Mucosa of gallbladder (tissue), 1 donor: ENCODE measurements around the gene SLC22A5. TPM values are rescaled to one million over a fixed set of nuclear protein-coding genes. Genes with fewer than 3 reads are reported as not detected.
"Not testable (repeated sequence)": the region's sequence is repeated elsewhere in the genome, so short reads cannot be mapped to it uniquely, and the experiment has no call there.

Experiments
- DNase-seq: peaks from one replicate; pipeline ENCODE4 v3.0.0-alpha.2; 2020; ENCODE audit warnings: low spot score
- total RNA-seq: library from RNA; stranded (reverse); gene quantifications from one replicate; pipeline ENCODE4 v1.2.1, GENCODE V29; 2021
- donor health status: DM: no; HTN: no; CAD: no.

The SLC22A5 gene
- total RNA-seq, 1 donor from 2014 or later: 27.0 TPM

DNA sequence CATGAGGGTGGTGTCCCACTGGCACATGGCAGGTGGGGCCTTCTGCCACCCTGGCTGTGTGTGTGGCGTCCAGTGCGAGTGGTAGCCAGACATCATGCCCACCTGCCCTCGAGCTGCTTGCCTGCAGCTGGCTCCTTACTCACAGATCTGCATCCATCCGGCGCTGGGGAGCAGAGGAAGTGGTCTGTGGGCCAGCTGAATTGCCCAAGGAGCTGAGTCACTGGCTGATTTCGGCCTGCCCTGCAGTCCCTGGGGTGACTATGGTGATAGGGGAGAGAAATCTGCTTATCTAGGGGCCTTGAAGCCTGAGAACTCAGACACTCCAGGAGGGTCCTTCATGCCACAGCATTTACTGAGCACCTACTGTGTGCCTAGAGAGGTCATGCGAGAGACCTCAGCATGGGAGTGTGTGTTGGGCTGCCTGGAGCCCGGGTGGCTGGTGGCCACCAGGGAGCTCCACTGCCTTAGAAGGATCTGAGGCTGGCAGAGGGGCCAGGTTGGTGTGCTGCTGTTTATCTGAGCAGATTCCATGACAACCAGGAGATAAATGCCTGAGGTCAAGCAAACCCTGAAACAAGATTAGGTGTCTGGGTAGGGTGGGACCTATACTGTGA lies 57.1 kb downstream of the SLC22A5 start:
- peak; percentile 69 for DNase-seq

DNA sequence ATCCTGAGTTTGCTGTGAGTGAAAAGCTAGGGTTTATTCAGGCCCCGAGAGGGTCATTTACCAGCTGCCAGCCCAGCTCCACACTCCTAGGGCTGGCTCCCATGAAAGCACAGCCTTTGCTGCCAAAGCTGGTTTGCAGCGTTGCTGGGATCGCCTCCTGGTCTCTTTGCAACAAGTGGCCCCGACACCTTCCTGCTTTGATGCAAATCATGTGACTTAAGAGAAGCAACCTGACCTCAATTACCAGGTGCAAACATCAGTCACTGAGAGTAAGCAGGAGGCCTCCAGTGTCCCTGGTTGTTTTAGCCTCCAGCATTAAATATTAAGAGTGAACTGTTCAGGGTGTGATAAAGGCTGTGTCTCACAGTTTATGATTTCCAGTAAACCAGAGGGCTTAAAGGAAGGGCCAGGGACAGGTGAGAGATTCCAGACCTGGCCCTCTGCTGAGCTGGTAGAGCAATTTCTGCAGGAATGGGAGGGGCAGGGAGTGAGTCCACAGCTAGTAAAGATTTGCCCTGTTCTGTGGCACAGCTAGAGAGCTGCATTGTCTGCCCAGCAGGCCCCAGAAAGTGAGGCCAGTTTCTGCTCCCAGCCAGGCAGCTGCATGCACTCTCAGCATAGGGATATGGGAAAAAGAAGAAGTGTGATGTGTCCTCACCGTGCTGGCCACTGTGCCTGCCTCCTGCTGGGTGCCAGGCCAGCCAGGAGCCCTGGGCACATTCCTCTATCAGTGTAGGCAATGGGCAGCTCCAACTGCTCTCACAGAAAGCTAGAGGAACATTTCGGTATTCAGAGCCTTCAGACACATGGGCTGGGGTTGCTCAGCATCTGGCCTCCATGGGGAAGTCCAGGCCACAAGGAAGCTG lies 58.0 kb downstream of the SLC22A5 start:
- DNase-seq: peak; percentile 49

DNA sequence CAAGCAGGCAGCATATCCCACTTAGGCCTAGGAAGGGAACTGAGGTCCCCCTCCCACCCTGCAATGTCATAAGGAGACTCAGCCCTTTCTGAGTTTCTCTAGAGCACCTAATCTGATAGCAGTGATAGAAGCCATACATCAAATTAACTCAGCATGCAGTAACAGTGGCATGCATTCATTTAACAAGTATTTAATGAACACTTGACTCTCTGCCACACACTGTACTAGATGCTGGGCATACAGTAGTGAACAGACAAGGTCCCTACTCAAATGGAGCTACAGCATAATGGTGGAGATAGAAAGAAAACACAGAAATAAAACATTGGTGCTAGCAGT lies 58.6 kb downstream of the SLC22A5 start:
- DNase-seq: no peak

DNA sequence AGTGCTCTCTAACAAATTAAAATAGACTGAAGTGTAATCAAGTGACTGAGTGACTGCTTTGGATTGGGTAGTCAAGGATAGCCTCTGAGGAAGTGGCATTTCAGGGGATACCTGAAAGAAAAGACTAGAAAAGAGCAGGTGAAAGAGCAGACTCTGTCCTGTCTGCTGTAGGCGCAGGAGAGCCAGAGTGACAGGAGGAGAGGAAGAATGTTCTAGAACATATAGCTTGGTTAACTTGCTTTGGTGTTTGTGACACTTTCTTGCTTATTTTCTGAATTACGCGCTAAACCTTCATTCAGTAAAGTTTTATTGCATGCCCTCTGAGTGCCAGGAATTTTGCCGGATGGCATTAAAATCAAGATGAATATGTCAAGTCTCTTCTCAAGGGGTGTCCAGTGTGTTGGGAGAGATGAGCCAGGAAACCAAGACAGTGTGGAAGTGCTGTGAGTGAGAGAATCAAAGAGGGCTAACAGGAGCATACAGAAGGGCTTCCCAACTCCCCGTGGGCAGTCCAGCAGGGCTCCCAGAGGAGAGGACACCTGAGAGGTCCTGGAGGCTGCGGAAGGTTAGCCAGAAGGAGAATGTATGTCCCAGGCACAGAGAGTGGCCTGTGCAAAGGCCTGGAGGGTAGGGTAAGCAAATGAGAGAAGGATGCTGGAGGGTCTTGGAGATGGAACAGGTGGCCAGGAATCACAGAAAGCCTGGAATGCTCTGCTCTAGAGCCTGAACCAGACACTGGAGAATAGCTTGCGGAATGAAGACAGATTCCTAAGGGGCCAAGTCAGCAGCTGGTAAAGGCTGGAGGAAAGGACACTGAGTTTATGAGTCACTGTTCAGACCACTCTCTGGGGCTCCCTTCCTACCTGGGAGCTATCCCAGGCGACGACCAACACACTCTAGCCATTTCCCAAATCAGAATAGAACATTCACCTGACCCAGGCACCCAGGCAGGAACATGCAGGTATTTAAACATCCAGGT lies 59.3 kb downstream of the SLC22A5 start:
- DNase-seq: no peak

DNA sequence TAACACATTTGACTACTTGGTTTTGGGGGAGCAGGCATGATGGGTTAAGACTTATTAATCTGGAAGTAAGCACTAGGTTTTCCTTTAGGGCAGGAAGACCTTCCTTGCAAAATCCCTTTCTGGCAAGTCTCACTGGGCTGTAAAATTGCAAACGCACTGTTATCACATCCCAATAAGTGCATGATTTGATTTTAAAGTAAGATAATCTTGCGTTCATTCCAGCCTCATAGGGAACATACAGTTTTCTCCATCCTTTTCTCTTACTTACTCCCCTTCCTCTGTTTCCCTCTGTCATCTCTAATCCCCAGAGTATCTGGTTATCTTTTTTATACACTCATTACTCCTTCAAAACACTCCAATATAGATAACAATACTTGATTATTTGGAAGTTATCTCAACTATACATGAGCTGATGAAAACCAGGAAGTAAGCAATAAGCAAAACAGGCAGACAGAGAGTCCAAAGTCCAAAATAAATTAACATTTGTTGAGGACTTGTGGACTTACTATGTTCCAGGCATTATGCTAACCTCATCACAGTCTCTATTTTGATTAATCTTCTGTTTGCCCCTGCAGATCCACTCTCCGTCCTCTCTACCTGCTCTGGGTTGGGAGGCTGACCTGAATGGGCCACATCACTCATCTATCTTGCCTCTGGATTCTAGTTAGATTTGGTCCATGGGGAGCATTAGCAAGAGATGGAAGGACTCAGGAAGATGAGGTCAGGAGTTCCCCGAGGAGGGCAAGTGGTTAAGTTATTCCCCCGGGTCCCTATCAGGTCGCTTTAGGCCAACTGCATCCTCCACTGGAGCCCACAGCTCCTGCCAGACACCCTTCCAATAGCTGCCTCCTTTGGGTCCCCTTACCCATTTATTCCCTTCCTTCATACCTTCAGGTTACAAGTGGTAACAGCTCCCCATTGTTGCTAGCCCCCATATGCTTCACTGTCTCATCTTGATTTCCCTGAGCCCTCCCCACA lies 60.2 kb downstream of the SLC22A5 start:
- no peak for DNase-seq

DNA sequence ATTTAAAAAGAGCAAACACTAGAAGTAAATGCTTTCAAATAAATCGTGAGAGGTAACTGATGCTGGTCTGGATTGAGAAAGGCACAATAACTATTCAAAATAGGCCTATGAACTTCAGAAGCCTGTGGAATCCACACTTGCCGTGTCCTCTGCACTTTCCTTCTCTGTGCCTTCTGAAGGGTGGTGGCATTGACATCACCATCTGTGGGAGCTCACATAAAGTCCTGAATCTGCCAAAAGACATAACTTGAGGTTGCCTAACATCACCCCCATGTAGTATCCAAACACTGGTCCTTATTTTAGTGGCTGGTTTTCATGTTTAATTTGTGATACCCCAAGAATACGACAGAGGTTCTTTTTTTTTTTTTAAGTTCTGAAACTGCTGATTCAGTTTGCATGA lies 61.2 kb downstream of the SLC22A5 start:
- no peak for DNase-seq

DNA sequence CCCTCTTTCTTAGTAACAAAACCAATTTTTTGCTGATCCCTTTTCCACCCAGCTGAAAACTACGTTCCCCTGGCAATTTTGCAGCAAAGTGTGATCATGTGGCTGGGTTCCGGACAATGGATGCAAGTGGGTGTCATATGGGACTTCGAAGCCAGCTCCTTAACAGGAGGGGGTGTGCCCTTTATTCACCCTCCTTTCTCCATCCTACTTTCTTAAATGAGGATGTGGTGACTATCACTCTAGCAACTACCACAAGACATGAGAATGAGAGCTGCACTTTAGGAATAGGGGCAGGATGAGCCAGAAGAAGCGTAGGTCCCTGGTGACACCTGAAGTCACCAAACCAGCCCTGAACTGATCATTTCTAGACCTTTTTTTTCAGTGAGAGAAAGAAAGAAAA lies 62.1 kb downstream of the SLC22A5 start:
- DNase-seq: no peak

DNA sequence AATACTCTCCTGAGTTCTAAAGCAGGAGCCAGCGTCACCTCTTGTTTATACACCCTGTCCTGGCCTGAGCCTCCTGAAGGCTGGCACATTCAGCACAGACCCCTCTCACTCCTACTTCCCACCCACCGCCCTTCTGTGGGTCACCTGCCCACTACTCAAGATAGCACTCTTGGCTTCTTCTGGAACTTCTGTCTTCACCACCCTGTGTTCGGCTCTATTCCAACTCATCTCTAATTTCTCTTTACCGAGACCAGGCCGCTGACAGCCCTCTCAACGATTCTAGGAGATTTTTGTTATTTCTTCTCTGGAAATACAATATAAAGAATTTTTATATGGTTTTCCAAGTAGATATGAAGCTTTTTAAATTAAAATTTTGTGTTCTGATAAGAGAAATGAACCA lies 63.6 kb downstream of the SLC22A5 start:
- DNase-seq: no peak

DNA sequence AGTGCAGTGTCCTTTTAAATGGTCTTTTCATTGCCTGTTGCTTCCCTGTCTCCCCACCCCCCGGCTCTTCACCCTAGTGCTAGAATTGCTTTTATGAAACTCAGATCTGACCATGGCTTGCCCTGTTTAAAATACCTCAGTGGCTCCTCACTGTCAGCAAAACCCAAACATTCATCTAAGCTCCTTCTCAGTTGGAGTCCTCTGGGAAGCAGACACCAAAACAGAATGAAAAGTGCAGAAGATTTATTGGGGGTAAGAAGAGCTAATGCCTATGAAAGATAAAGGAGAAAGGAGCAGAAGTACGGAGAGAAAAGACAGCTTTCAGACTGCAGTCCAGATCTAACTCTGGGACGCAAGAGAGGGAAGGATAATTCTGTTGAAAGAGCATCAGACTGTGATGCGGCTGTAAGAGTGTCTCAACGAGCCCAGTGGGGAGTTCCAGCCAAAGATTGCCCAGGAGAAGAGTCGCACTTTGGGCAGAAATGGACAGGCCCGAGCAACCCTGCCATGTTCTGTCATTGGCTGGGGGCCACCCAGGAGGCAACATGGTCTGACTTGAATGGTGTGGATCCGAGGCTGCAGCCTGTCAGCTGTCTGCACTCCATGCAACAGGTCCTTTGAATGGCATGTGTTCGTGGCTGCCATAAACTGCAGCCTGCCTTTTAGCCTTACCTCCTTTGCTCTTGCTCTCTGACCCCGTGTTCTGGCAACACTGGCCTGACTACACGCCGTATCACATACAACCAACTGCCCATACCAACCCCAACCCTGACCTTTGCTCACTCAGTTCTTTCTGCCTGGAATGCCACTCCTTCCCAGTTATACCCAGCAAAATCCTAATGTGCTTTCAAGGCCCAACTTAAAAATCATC lies 65.1 kb downstream of the SLC22A5 start:
- no peak for DNase-seq

DNA sequence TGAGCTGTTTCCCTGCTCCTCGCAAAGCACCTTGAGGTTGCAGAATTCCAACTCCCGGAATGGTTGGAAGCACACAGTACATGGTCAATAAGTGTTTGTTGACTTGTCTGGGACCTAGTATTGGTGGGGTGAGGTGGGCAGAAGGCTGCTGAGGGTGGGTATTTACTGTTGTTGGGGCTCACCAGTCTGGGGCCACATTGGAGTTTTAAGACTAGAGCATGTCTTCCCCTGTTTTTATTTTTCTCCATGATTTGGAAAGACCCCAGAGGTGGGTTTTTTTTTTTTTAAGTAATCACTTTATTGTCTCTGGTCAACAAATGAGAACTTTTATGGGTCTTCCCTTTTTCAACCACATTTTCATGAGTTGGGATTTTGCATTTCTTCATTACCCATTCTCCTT lies 65.9 kb downstream of the SLC22A5 start:
- no peak for DNase-seq

DNA sequence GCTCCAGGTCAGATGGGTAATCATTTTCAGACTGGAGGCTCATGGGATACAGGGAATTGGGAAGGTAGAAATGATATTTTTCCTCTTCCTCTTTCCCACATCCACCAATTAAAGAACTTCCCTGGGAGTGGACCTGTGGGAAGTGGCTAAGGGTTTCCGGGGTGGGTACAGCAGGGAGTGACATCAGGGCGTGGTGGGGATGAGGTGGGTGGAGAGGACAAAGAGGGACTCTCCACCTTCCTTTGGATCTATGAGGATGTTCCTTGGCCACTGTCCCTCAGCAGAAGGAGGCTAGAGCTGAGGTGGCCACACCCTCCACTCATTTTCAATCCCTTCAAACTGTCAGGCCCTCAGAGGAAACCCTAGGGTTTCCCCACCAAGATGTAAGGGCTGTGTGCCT lies 66.4 kb downstream of the SLC22A5 start:
- DNase-seq: no peak

DNA sequence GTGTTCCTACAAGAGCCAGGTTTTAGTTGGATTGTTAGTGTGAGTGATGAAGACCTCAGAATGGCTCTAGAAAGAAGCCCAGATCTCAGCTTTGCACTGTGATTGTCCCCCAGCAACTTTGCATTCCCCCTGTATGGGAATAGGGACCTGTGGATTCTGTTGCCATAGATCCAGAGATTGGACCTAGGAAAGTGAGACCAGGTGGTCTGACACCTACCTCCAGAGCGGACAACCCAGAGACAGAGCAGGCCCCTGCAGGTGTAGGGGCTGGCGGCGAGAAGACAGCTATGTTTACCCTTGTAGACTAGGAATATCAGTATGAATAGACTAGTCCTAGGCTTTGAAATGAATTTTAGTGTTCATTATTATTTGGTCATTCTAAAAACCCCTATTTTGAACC lies 67.4 kb downstream of the SLC22A5 start:
- DNase-seq: no peak

DNA sequence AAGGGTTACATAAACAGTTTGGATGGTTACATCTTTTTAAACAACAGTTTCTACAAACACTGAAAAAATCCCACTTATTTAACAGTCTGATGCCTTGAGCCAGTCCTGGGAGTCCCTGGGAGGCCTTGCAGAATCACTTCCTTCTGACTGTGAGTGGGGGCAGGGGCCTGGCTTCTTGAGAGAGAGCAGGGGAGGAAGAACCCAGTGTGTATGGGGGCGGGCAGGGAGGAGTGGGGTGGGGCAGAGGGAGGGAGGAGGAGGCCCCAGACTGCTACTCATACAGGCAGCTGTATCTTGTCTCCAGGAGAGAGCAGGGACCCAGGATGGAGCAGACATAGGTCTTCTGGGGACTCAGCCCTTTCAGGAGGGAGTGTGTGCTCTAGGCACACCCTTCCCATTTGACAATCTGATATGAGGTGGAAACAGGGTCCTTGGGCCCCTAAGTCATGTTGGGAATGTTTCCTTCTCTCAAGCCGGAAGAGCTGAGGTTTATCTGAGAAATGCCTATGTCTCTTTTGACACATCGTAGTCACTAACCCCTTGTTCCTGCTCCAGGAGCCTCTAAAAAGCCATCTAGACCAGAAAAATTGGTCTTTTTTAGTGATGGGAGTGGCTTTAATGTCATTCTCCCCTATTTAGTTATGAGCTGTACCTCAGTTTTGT lies 68.2 kb downstream of the SLC22A5 start:
- peak; percentile 76 for DNase-seq

DNA sequence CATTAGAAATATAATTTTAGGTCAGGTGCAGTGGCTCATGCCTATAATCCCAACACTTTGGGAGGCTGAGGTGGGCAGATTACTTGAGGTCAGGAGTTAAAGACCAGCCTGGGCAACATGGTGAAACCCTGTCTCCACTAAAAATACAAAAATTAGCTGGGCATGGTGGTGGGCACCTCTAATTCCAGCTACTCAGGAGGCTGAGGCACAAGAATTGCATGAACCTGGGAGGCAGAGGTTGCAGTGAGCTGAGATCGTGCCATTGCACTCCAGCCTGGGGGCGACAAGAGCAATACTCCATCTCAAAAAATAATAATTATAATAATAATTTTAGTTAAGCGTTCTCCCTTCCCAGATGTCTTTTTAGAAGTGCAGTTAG lies 68.7 kb downstream of the SLC22A5 start:
- not testable (repeated sequence) for DNase-seq

DNA sequence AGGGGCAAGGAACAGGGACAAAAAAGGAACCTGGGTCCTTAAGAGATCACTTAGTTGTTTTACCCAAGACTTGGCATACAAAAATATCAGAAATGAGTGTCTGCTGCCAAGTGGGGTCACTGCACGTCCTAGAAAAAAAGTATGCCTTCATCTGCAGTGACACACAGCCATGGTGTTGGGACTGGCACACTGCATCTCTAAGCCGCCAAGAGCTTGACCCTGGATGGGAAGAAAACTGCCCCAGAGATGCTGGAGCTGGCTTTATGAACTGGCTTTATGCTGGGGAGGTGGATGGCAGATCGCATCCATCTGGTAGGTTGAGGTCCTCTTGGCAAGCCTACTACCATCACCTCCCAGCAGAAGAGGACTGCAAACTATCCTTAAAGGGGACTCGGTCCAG lies 69.4 kb downstream of the SLC22A5 start:
- DNase-seq: no peak

DNA sequence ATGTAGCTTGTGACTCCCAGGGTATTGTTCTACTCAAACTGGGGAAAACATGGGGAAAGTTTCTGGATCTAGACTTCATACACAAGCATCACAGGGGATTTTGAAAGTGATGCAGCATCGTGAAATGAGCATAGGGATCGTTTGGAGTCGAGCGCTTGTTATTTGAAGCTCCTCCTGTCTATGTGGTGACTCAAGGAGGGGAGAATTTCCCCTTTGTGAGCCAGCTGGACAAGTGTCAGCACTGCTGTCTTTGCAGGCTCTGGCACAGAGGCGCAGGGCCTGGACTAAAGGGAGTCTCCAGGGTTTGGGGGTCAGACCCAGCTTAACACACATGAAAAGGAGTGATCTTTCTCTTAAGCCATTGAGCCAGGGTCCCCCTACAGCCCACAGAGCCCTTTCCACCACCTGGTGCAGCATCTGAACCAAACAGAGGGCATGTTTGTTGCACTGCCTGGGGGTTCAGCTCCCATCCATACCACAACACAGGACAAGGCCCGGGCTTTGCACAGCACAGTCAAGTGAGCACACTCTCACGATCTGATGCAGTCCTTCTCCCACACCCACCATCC lies 70.1 kb downstream of the SLC22A5 start:
- peak; percentile 69 for DNase-seq

DNA sequence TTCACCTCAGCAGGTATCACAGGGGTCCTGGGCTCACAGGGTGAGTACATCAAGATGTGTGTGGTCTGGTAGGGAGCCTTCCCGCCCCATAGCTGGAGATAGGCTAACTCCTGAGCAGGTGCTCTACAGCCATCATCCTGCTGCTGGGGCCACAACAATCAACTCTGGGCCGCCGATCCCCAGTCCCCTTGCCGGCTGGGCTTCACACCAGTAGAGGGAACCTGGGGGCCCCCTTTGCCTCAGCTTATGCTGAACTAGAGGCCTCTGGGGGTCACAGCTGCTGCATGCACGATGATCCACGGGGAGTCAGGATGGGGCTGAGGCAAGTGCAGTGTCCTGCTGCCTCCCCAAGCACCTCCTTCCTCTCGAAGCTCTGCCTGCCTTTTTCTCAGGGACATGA lies 74.6 kb downstream of the SLC22A5 start:
- DNase-seq: no peak
